SK-N-SH (cell line): ENCODE results near the gene SRSF12. TPM values are rescaled to one million over a fixed set of nuclear protein-coding genes. Genes with fewer than 3 reads are reported as not detected.

Experiments
- CTCF ChIA-PET: fragments of 300-600, 350-600 bp; formaldehyde crosslinking; extraction: SDS; loops from one replicate; lab custom pipeline; 2021; lab: Yijun Ruan, JAX
- POLR2A ChIA-PET: fragments of 350-600 bp; sonication (Branson Sonifier 250); formaldehyde crosslinking; extraction: SDS; loops from one replicate; lab custom pipeline; 2020; ENCODE audit warnings: antibody characterized with exemption, inconsistent platforms; lab: Yijun Ruan, JAX
- DNase-seq: peaks from one replicate; pipeline ENCODE4 v3.0.0; 2012
- H2AFZ ChIP-seq: fragments of 200-600 bp; sonication (generic); 2 replicates; pipeline ENCODE4 v1.8.1; 2016; ENCODE audit warnings: antibody characterized with exemption, mild to moderate bottlenecking, low read depth
- H3F3A ChIP-seq: fragments of 200-600 bp; sonication (generic); replicated peaks from 2 replicates; pipeline ENCODE3; 2016; ENCODE audit warnings: antibody characterized with exemption, mild to moderate bottlenecking; ENCODE audit not compliant: insufficient read depth
- H3K27ac ChIP-seq, 2 experiments: fragments of 200-500 bp in 1 of 2; fragments of 200-600 bp in 1 of 2; sonication (Bioruptor generic) in 1 of 2; sonication (generic), shearing (Covaris generic) in 1 of 2; 2 replicates each; pipeline versions ENCODE4 v1.5.1 to v1.6.1; 2014 to 2016; ENCODE audit warnings: low read depth in 2 of 2, inconsistent platforms in 1 of 2, low read length in 1 of 2, mild to moderate bottlenecking in 1 of 2, mixed read lengths in 1 of 2
- H3K27me3 ChIP-seq: fragments of 200-600 bp; sonication (generic), shearing (Covaris generic); 2 replicates; pipeline ENCODE4 v1.6.1; 2016; ENCODE audit warnings: mixed run types; ENCODE audit not compliant: insufficient read depth
- H3K36me3 ChIP-seq, 2 experiments: fragments of 200-500 bp in 1 of 2; fragments of 200-600 bp in 1 of 2; sonication (Bioruptor generic) in 1 of 2; sonication (generic) in 1 of 2; replicated peaks in 1 of 2; 2 replicates each; pipeline versions ENCODE3 to v1.5.1; 2014 to 2016; ENCODE audit warnings: low read length in 1 of 2, mild to moderate bottlenecking in 1 of 2; ENCODE audit not compliant: insufficient read depth in 2 of 2, control insufficient read depth in 1 of 2
- H3K4me1 ChIP-seq, 2 experiments: fragments of 200-500 bp in 1 of 2; fragments of 200-600 bp in 1 of 2; sonication (Bioruptor generic) in 1 of 2; sonication (generic), shearing (Covaris generic) in 1 of 2; 2 replicates each; pipeline versions ENCODE4 v1.5.1 to v1.6.1; 2014 to 2016; ENCODE audit warnings: low read depth in 1 of 2, low read length in 1 of 2, mixed run types in 1 of 2; ENCODE audit not compliant: insufficient read depth in 2 of 2, control insufficient read depth in 1 of 2
- H3K4me2 ChIP-seq: fragments of 200-600 bp; sonication (generic), shearing (Covaris generic); 2 replicates; pipeline ENCODE4 v1.6.1; 2017; ENCODE audit warnings: mixed run types
- H3K4me3 ChIP-seq, 2 experiments: fragments of 200-500 bp in 1 of 2; fragments of 200-600 bp in 1 of 2; sonication (Bioruptor generic) in 1 of 2; sonication (generic), shearing (Covaris generic) in 1 of 2; 2 replicates each; pipeline versions ENCODE4 v1.5.1 to v1.8.1; 2014 to 2016; ENCODE audit warnings: low read depth in 2 of 2, inconsistent platforms in 1 of 2, low read length in 1 of 2, mild to moderate bottlenecking in 1 of 2, mixed read lengths in 1 of 2, moderate library complexity in 1 of 2
- H3K79me2 ChIP-seq: fragments of 200-600 bp; sonication (generic); 2 replicates; pipeline ENCODE4 v1.8.1; 2017; ENCODE audit warnings: mild to moderate bottlenecking; ENCODE audit not compliant: insufficient read depth
- H3K9ac ChIP-seq: fragments of 200-600 bp; sonication (generic); 2 replicates; pipeline ENCODE4 v1.6.1; 2017; ENCODE audit warnings: mixed run types
- H3K9me2 ChIP-seq: fragments of 200-600 bp; sonication (generic); 2 replicates; pipeline ENCODE4 v1.6.1; 2017; ENCODE audit warnings: mixed run types
- H3K9me3 ChIP-seq: fragments of 200-600 bp; sonication (generic); 2 replicates; pipeline ENCODE4 v1.6.1; 2017; ENCODE audit warnings: mixed run types, mild to moderate bottlenecking, moderate library complexity
- H4K20me1 ChIP-seq: fragments of 200-600 bp; sonication (generic); 2 replicates; pipeline ENCODE4 v1.6.1; 2017; ENCODE audit warnings: mild to moderate bottlenecking, mixed run types; ENCODE audit not compliant: insufficient read depth
- EZH2phosphoT487 ChIP-seq: fragments of 200-600 bp; sonication (generic); IDR thresholded peaks from 2 replicates; pipeline ENCODE4 v1.6.1; 2017; ENCODE audit warnings: low read depth, mixed run types, mild to moderate bottlenecking, antibody characterized with exemption, moderate library complexity, borderline replicate concordance
- FOXM1 ChIP-seq: IDR thresholded peaks from 2 replicates; pipeline ENCODE4 v1.4.0; 2012; ENCODE audit warnings: low read depth, mild to moderate bottlenecking
- GABPA ChIP-seq: IDR thresholded peaks from 2 replicates; pipeline ENCODE4 v1.4.0; 2012; ENCODE audit warnings: low read depth, mild to moderate bottlenecking
- GATA2 ChIP-seq: sonication (generic); formaldehyde crosslinking; IDR thresholded peaks from 2 replicates; pipeline ENCODE4 v1.5.0; 2020; ENCODE audit warnings: mild to moderate bottlenecking, missing genetic modification reagents
- IRF3 ChIP-seq: fragments of 150-350 bp; IDR thresholded peaks from 2 replicates; pipeline ENCODE4 v1.6.1; 2016; ENCODE audit warnings: mild to moderate bottlenecking, low read depth, low read length
- JUND ChIP-seq: IDR thresholded peaks from 2 replicates; pipeline ENCODE4 v1.4.0; 2012
- MXI1 ChIP-seq: IDR thresholded peaks from 2 replicates; pipeline ENCODE4 v1.6.1; 2012; ENCODE audit warnings: mild to moderate bottlenecking, low read depth, low read length, improper control_type of control experiment
- NFIC ChIP-seq: IDR thresholded peaks from 2 replicates; pipeline ENCODE4 v1.4.0; 2012; ENCODE audit warnings: borderline replicate concordance
- NRF1 ChIP-seq: IDR thresholded peaks from 2 replicates; pipeline ENCODE4 v1.6.1; 2012; ENCODE audit warnings: low read depth, mild to moderate bottlenecking, low read length
- RAD21 ChIP-seq: IDR thresholded peaks from 2 replicates; pipeline ENCODE4 v1.6.1; 2012; ENCODE audit warnings: mild to moderate bottlenecking, low read length
- RCOR1 ChIP-seq: fragments of 150-350 bp; IDR thresholded peaks from 2 replicates; pipeline ENCODE4 v1.6.1; 2017; ENCODE audit warnings: antibody characterized with exemption, low read length
- RFX5 ChIP-seq: IDR thresholded peaks from 2 replicates; pipeline ENCODE4 v1.6.1; 2012; ENCODE audit warnings: mild to moderate bottlenecking, improper control_type of control experiment, low read length
- RXRA ChIP-seq: IDR thresholded peaks from 2 replicates; pipeline ENCODE4 v1.4.0; 2012; ENCODE audit warnings: low read depth, mild to moderate bottlenecking, borderline replicate concordance
- SIN3A ChIP-seq: IDR thresholded peaks from 2 replicates; pipeline ENCODE4 v1.6.1; 2012; ENCODE audit warnings: low read depth, mild to moderate bottlenecking, low read length, moderate library complexity, borderline replicate concordance
- SMC3 ChIP-seq: IDR thresholded peaks from 2 replicates; pipeline ENCODE4 v1.6.1; 2012; ENCODE audit warnings: low read depth, low read length, improper control_type of control experiment
- TAF1 ChIP-seq: IDR thresholded peaks from 2 replicates; pipeline ENCODE4 v1.6.1; 2012; ENCODE audit warnings: low read depth, mild to moderate bottlenecking, low read length, moderate library complexity, borderline replicate concordance
- TCF12 ChIP-seq: IDR thresholded peaks from 2 replicates; pipeline ENCODE4 v1.4.0; 2012
- TEAD4 ChIP-seq: IDR thresholded peaks from 2 replicates; pipeline ENCODE4 v1.4.0; 2012; ENCODE audit warnings: mild to moderate bottlenecking, borderline replicate concordance; ENCODE audit not compliant: insufficient read depth
- USF1 ChIP-seq: IDR thresholded peaks from 2 replicates; pipeline ENCODE4 v1.4.0; 2012; ENCODE audit warnings: low read depth, borderline replicate concordance
- YY1 ChIP-seq: IDR thresholded peaks from 2 replicates; pipeline ENCODE4 v1.4.0; 2012; ENCODE audit warnings: low read depth, mild to moderate bottlenecking
- WGBS: methylation state at CpG from one replicate; pipeline ENCODE4 v1.1.6; 2017; ENCODE audit warnings: low lambda C conversion rate; 5-methylcytosine and 5-hydroxymethylcytosine counted together
- polyA plus RNA-seq, 3 experiments: library from polyadenylated mRNA; depleted of rRNA; stranded (reverse); fragments of >200 nt; gene quantifications; 2 replicates each; pipeline ENCODE4 v1.2.3, GENCODE V29; 2012
- TF ChIP-seq, protein P1 (sequence below): fragments of 150-350 bp; IDR thresholded peaks from 2 replicates; pipeline ENCODE4 v1.6.1; 2017; ENCODE audit warnings: antibody characterized with exemption, low read length, low read depth, borderline replicate concordance
- TF ChIP-seq, protein P2 (sequence below): IDR thresholded peaks from 2 replicates; pipeline ENCODE4 v1.6.1; 2012; ENCODE audit warnings: mild to moderate bottlenecking, low read depth, low read length, moderate library complexity

The SRSF12 gene
- polyA plus RNA-seq, 1 of the 3 experiments (the other 2 are of a cell fraction), result 1.1 TPM

DNA sequence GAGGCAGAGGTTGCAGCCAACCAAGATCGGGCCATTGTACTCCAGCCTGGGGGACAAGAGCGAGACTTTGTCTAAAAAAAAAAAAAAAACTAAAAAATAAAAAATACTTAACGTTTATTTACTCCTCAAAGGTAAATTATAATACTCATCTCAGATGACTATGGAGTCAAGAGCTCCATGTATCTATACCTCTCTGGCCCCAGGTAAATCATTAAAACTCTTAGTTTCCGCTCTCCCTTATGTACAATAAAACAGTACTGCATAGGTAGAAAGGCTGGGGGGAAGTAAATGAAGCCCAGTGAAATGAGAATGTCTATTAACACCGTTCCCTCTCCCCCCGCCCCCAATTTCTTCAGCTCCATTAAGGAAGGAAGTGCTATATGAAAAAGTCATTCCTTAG lies 1.2 kb downstream of the SRSF12 start:
- POLR2A ChIA-PET, result interaction anchor here (0.8 to 3.1 kb wide), 3 partner anchors 29 to 36 kb away, joined by 4 to 11 read pairs (median 5); partner anchors contain the start of genes PM20D2 and PNRC1
- no peak overlapping the region for H3K27ac ChIP-seq
- TF ChIP-seq RXRA (no peak), FOXM1 (no peak), NFIC (no peak), JUND (no peak), EZH2phosphoT487 (no peak), USF1 (no peak), RCOR1 (no peak), TEAD4 (no peak), RFX5 (no peak), RAD21 (no peak), GATA2 (CRISPR knock-in tag) (no peak), SMC3 (no peak), IRF3 (no peak), GABPA (no peak)
- TF ChIP-seq, protein P1, sequence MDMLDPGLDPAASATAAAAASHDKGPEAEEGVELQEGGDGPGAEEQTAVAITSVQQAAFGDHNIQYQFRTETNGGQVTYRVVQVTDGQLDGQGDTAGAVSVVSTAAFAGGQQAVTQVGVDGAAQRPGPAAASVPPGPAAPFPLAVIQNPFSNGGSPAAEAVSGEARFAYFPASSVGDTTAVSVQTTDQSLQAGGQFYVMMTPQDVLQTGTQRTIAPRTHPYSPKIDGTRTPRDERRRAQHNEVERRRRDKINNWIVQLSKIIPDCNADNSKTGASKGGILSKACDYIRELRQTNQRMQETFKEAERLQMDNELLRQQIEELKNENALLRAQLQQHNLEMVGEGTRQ, result no peak
- H3K79me2 ChIP-seq, result no peaks in the 10 kb centered on the region
- no peaks in the 10 kb centered on the region for H3K36me3 ChIP-seq
- H3K4me1 ChIP-seq, result peaks cover 0 to 5% of the 10 kb centered on the region in 2 experiments; a peak in 1 of 4 replicates
- peak overlapping the region; percentile 63 to 71 for H3K4me3 ChIP-seq
- H2AFZ ChIP-seq, result peak overlapping the region; percentile 83
- H3K9ac ChIP-seq, result no peak overlapping the region
- H4K20me1 ChIP-seq, result no peaks in the 10 kb centered on the region
- DNase-seq, result peak; percentile 28
- H3K27me3 ChIP-seq, result no peaks in the 10 kb centered on the region
- H3K4me2 ChIP-seq, result peak overlapping the region; percentile 76
- peaks cover 5% of the 10 kb centered on the region for H3F3A ChIP-seq
- no peaks in the 10 kb centered on the region for H3K9me3 ChIP-seq
- H3K9me2 ChIP-seq, result no peaks in the 10 kb centered on the region
- WGBS, result 58% methylated on average over 6 of the region's 6 CpGs
- CTCF ChIA-PET, result interaction anchor here (1.0 to 6.5 kb wide), 5 partner anchors 32 to 237 kb away, joined by 3 to 38 read pairs (median 5); no protein-coding TSS in a partner anchor

GRCh38 chr6:89111933-89112332 lies 5.9 kb downstream of the SRSF12 start:
- Histone ChIP-seq H3K27ac (no peak overlapping the region), H3K9me2 (no peaks in the 10 kb centered on the region), H3K4me1 (peaks cover 0 to 2% of the 10 kb centered on the region in 2 experiments; a peak in 1 of 4 replicates), H3F3A (no peaks in the 10 kb centered on the region), H3K27me3 (no peaks in the 10 kb centered on the region), H3K36me3 (no peaks in the 10 kb centered on the region), H3K4me3 (no peak overlapping the region), H3K9me3 (no peaks in the 10 kb centered on the region), H2AFZ (no peak overlapping the region), H4K20me1 (no peaks in the 10 kb centered on the region), H3K79me2 (no peaks in the 10 kb centered on the region), H3K4me2 (no peak overlapping the region), H3K9ac (no peak overlapping the region)
- WGBS, result 92% methylated on average over 9 of the region's 9 CpGs
- ChIA-PET POLR2A (interaction anchor here (1.2 kb wide), 1 partner anchor 33 kb away, joined by 3 read pairs; no protein-coding TSS in a partner anchor), CTCF (interaction anchor here (0.7 to 0.9 kb wide), 2 partner anchors 11 to 129 kb away, joined by 3 read pairs; no protein-coding TSS in a partner anchor)
- DNase-seq, result no peak
- TF ChIP-seq, protein P2, sequence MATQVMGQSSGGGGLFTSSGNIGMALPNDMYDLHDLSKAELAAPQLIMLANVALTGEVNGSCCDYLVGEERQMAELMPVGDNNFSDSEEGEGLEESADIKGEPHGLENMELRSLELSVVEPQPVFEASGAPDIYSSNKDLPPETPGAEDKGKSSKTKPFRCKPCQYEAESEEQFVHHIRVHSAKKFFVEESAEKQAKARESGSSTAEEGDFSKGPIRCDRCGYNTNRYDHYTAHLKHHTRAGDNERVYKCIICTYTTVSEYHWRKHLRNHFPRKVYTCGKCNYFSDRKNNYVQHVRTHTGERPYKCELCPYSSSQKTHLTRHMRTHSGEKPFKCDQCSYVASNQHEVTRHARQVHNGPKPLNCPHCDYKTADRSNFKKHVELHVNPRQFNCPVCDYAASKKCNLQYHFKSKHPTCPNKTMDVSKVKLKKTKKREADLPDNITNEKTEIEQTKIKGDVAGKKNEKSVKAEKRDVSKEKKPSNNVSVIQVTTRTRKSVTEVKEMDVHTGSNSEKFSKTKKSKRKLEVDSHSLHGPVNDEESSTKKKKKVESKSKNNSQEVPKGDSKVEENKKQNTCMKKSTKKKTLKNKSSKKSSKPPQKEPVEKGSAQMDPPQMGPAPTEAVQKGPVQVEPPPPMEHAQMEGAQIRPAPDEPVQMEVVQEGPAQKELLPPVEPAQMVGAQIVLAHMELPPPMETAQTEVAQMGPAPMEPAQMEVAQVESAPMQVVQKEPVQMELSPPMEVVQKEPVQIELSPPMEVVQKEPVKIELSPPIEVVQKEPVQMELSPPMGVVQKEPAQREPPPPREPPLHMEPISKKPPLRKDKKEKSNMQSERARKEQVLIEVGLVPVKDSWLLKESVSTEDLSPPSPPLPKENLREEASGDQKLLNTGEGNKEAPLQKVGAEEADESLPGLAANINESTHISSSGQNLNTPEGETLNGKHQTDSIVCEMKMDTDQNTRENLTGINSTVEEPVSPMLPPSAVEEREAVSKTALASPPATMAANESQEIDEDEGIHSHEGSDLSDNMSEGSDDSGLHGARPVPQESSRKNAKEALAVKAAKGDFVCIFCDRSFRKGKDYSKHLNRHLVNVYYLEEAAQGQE, result no peak
- TF ChIP-seq IRF3 (no peak), TCF12 (no peak), TAF1 (no peak), NRF1 (no peak), JUND (no peak), SIN3A (no peak), YY1 (no peak), MXI1 (no peak)
